GM12878 (cell line): ENCODE results near the gene NPHS1. TPM values are rescaled to one million over a fixed set of nuclear protein-coding genes. Genes with fewer than 3 reads are reported as not detected.

Source experiments
- BRCA1 ChIP-seq: IDR thresholded peaks from 2 replicates; pipeline ENCODE4 v1.6.1; 2011; ENCODE audit warnings: low read depth, low read length, improper control_type of control experiment
- GABPA ChIP-seq: IDR thresholded peaks from 2 replicates; pipeline ENCODE4 v1.6.1; 2014; ENCODE audit warnings: antibody characterized with exemption, low read depth, mild to moderate bottlenecking, inconsistent platforms
- HDAC2 ChIP-seq: fragments of 200-600 bp; sonication (generic); IDR thresholded peaks from 2 replicates; pipeline ENCODE4 v1.6.1; 2017
- NBN ChIP-seq: fragments of 450-650 bp; IDR thresholded peaks from 2 replicates; pipeline ENCODE4 v1.6.1; 2016
- PAX8 ChIP-seq: fragments of 450-650 bp; IDR thresholded peaks from 2 replicates; pipeline ENCODE4 v1.6.1; 2017; ENCODE audit warnings: mild to moderate bottlenecking, moderate library complexity
- POLR2AphosphoS2 ChIP-seq: IDR thresholded peaks from 2 replicates; pipeline ENCODE4 v1.6.1; 2011; ENCODE audit warnings: low read depth, mild to moderate bottlenecking, low read length, improper control_type of control experiment, moderate library complexity
- RCOR1 ChIP-seq: conservative IDR thresholded peaks from 2 replicates; pipeline ENCODE4 v1.6.1; 2012; ENCODE audit warnings: low read depth, low read length, improper control_type of control experiment
- SMARCA5 ChIP-seq: fragments of 450-650 bp; IDR thresholded peaks from 2 replicates; pipeline ENCODE4 v1.6.1; 2017; ENCODE audit warnings: mild to moderate bottlenecking
- STAT3 ChIP-seq: IDR thresholded peaks from 2 replicates; pipeline ENCODE4 v1.6.1; 2011; ENCODE audit warnings: low read depth, low read length, improper control_type of control experiment
- SUZ12 ChIP-seq: fragments of 200-600 bp; sonication (generic); IDR thresholded peaks from one replicate; pipeline ENCODE4 v1.6.1; 2018; ENCODE audit warnings: antibody characterized with exemption, mild to moderate bottlenecking; ENCODE audit not compliant: unreplicated experiment
- ZNF207 ChIP-seq: fragments of 450-650 bp; IDR thresholded peaks from 2 replicates; pipeline ENCODE4 v1.6.1; 2014; ENCODE audit warnings: antibody characterized with exemption, mild to moderate bottlenecking, borderline replicate concordance
- ZNF24 ChIP-seq: fragments of 450-650 bp; IDR thresholded peaks from 2 replicates; pipeline ENCODE4 v1.6.1; 2017; ENCODE audit warnings: antibody characterized with exemption, mild to moderate bottlenecking
- polyA plus RNA-seq, 11 experiments: library from polyadenylated mRNA; depleted of rRNA in 4 of 11; unstranded in 6 of 11; stranded (reverse) in 5 of 11; fragments of >200 nt; fragmentation: Nextera tagmentation in 4 of 11; fragmentation: Illumina TruSeq in 1 of 11; extraction: Ambion mirVana in 4 of 11; extraction: Trizol in 1 of 11; gene quantifications; 1 replicate in 1 of 11; 2 replicates in 10 of 11; pipeline versions ENCODE4 v1.2.1 to v1.2.3, GENCODE V29; 2011 to 2016; ENCODE audit warnings: inconsistent platforms in 2 of 11, missing spikeins in 2 of 11, low read depth in 1 of 11
- total RNA-seq, 4 experiments: library from RNA; depleted of rRNA in 3 of 4; stranded (reverse); fragments of >200 nt in 3 of 4; fragmentation: Illumina TruSeq in 1 of 4; extraction: Trizol in 1 of 4; gene quantifications; 2 replicates each; pipeline versions ENCODE4 v1.2.1 to v1.2.3, GENCODE V29; 2013 to 2021
- TF ChIP-seq, protein P1 (sequence below): IDR thresholded peaks from 2 replicates; pipeline ENCODE4 v1.6.1; 2012; ENCODE audit warnings: low read depth, low read length, improper control_type of control experiment
- TF ChIP-seq, protein P2 (sequence below): fragments of 450-650 bp; IDR thresholded peaks from 2 replicates; pipeline ENCODE4 v1.6.1; 2016; ENCODE audit warnings: mild to moderate bottlenecking, moderate library complexity, borderline replicate concordance
- TF ChIP-seq, protein P3 (sequence below), 3 experiments: IDR thresholded peaks in 2 of 3; conservative IDR thresholded peaks in 1 of 3; 2 replicates each; pipeline ENCODE4 v1.5.1; 2011; ENCODE audit warnings: low read depth in 3 of 3, low read length in 3 of 3, mild to moderate bottlenecking in 3 of 3, control low read depth in 2 of 3, moderate library complexity in 2 of 3, inconsistent platforms in 1 of 3, mixed read lengths in 1 of 3; ENCODE audit not compliant: control insufficient read depth in 2 of 3, insufficient read depth in 1 of 3; ENCODE audit errors: extremely low read depth in 1 of 3
- TF ChIP-seq, protein P4 (sequence below): fragments of 450-650 bp; IDR thresholded peaks from 2 replicates; pipeline ENCODE4 v1.6.1; 2016; ENCODE audit warnings: mild to moderate bottlenecking

NPHS1 gene
- total and polyA plus RNA-seq, 10 of the 15 experiments (the other 5 are each of a cell fraction or from before 2014, with no cell fraction given): not detected

DNA sequence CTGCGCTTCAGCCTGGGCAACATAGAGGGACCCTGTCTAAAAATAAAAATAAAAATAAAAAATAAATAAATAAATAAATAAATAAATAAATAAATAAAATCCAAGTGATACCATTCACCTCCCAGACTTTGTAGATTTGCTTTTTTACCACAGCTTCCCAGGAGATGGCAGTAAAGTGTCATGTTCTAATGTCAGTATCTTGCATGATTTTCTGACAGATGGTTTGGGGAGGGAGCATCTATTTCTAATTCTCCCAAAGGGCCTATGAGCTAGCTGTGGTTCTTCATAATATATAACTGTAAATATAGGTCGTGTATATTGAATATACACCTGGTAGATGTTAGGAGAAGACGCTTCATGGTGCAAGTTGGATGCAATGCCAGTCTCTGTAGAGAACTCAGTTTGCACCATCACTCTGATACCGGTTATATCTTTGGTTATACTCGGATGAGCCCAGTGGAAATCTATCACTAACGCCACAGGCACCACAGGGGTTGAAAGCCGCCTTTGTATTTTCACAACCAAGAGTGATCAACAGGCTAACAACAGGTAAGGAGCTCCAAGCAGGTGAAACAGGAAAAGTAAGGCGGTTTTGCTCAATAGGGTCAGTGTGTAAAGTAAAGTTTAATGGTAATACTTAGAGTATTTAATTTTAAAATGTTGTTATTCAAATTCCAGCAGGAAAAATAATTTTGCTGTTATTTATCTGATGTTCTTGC is 30.0 kb upstream of the NPHS1 start (continued):
- TF ChIP-seq HDAC2 (no peak), GABPA (no peak), BRCA1 (no peak), RCOR1 (no peak), POLR2AphosphoS2 (no peak), SUZ12 (no peak), SMARCA5 (no peak), ZNF207 (no peak), PAX8 (no peak), STAT3 (no peak), ZNF24 (no peak), NBN (no peak)
- TF ChIP-seq, protein P1, sequence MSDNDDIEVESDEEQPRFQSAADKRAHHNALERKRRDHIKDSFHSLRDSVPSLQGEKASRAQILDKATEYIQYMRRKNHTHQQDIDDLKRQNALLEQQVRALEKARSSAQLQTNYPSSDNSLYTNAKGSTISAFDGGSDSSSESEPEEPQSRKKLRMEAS: no peak
- TF ChIP-seq, protein P2, sequence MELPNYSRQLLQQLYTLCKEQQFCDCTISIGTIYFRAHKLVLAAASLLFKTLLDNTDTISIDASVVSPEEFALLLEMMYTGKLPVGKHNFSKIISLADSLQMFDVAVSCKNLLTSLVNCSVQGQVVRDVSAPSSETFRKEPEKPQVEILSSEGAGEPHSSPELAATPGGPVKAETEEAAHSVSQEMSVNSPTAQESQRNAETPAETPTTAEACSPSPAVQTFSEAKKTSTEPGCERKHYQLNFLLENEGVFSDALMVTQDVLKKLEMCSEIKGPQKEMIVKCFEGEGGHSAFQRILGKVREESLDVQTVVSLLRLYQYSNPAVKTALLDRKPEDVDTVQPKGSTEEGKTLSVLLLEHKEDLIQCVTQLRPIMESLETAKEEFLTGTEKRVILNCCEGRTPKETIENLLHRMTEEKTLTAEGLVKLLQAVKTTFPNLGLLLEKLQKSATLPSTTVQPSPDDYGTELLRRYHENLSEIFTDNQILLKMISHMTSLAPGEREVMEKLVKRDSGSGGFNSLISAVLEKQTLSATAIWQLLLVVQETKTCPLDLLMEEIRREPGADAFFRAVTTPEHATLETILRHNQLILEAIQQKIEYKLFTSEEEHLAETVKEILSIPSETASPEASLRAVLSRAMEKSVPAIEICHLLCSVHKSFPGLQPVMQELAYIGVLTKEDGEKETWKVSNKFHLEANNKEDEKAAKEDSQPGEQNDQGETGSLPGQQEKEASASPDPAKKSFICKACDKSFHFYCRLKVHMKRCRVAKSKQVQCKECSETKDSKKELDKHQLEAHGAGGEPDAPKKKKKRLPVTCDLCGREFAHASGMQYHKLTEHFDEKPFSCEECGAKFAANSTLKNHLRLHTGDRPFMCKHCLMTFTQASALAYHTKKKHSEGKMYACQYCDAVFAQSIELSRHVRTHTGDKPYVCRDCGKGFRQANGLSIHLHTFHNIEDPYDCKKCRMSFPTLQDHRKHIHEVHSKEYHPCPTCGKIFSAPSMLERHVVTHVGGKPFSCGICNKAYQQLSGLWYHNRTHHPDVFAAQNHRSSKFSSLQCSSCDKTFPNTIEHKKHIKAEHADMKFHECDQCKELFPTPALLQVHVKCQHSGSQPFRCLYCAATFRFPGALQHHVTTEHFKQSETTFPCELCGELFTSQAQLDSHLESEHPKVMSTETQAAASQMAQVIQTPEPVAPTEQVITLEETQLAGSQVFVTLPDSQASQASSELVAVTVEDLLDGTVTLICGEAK: no peak
- TF ChIP-seq, protein P3, sequence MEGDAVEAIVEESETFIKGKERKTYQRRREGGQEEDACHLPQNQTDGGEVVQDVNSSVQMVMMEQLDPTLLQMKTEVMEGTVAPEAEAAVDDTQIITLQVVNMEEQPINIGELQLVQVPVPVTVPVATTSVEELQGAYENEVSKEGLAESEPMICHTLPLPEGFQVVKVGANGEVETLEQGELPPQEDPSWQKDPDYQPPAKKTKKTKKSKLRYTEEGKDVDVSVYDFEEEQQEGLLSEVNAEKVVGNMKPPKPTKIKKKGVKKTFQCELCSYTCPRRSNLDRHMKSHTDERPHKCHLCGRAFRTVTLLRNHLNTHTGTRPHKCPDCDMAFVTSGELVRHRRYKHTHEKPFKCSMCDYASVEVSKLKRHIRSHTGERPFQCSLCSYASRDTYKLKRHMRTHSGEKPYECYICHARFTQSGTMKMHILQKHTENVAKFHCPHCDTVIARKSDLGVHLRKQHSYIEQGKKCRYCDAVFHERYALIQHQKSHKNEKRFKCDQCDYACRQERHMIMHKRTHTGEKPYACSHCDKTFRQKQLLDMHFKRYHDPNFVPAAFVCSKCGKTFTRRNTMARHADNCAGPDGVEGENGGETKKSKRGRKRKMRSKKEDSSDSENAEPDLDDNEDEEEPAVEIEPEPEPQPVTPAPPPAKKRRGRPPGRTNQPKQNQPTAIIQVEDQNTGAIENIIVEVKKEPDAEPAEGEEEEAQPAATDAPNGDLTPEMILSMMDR (IDR thresholded peaks at IDR 0.05 in 2 of 3, conservative IDR thresholded peaks at IDR 0.05 in 1 of 3; ENCODE audit: control insufficient read depth in 2 of 3, extremely low read depth in 1 of 3, insufficient read depth in 1 of 3, low read depth in 3 of 3, low read length in 3 of 3): peak; percentile 41 to 72 (median 54); a peak in 5 of 6 replicates
- TF ChIP-seq, protein P4, sequence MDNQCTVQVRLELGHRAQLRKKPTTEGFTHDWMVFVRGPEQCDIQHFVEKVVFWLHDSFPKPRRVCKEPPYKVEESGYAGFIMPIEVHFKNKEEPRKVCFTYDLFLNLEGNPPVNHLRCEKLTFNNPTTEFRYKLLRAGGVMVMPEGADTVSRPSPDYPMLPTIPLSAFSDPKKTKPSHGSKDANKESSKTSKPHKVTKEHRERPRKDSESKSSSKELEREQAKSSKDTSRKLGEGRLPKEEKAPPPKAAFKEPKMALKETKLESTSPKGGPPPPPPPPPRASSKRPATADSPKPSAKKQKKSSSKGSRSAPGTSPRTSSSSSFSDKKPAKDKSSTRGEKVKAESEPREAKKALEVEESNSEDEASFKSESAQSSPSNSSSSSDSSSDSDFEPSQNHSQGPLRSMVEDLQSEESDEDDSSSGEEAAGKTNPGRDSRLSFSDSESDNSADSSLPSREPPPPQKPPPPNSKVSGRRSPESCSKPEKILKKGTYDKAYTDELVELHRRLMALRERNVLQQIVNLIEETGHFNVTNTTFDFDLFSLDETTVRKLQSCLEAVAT: no peak
